Retinal pigment epithelial cell (primary cell): ENCODE results near the gene NXT2.

ENCODE experiments used
- DNase-seq: peaks from one replicate; pipeline ENCODE4 v3.0.0-alpha.2; 2010; ENCODE audit warnings: low read depth
- H3K4me3 ChIP-seq: 2 replicates; pipeline ENCODE4 v1.5.1; 2011; ENCODE audit warnings: mild to moderate bottlenecking, low read length, control low read depth, moderate library complexity
- TF ChIP-seq, protein P1 (sequence below): conservative IDR thresholded peaks from 2 replicates; pipeline ENCODE4 v1.5.1; 2011; ENCODE audit warnings: low read depth, low read length, control low read depth, inconsistent platforms

The NXT2 gene

DNA sequence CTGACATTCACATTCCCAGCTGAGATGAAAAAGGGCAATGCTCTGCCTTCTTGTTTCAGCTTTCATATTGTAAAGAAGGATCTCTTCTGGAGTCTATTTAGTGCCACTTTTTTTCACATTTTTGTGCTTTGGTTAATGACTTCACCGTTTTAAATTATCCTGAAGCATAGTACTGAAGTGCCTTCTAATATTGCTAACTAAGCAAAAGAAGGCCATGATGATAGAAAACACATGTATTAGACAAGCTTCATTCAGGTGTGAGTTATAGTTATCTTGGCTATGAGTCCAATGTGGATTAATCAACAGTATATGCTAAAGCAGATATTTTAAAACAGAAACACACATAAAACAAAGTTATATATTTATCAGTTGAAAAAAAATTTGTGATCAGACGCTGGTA, 40.4 kb downstream of the NXT2 start:
- no peak overlapping the region for H3K4me3 ChIP-seq
- no peak for DNase-seq

DNA sequence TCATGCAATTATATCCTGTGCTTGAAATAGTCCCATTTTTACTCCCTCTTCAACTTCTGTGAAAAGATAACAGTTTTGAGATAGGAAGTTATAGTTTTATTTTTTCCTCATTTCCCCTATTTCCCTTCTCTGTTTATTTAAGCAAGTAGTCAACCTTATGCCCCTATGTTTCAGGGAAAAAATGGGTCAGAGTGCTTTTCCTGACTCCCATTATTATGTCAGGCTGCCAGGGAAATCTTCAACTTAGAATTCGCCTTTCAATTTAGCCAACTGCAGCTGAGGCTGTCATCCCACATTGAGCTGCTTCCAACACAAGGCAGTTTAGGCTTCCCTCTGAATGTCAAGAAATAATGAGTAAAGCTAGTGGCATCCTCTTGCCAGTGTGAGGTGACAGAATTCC, 42.3 kb downstream of the NXT2 start:
- TF ChIP-seq, protein P1, sequence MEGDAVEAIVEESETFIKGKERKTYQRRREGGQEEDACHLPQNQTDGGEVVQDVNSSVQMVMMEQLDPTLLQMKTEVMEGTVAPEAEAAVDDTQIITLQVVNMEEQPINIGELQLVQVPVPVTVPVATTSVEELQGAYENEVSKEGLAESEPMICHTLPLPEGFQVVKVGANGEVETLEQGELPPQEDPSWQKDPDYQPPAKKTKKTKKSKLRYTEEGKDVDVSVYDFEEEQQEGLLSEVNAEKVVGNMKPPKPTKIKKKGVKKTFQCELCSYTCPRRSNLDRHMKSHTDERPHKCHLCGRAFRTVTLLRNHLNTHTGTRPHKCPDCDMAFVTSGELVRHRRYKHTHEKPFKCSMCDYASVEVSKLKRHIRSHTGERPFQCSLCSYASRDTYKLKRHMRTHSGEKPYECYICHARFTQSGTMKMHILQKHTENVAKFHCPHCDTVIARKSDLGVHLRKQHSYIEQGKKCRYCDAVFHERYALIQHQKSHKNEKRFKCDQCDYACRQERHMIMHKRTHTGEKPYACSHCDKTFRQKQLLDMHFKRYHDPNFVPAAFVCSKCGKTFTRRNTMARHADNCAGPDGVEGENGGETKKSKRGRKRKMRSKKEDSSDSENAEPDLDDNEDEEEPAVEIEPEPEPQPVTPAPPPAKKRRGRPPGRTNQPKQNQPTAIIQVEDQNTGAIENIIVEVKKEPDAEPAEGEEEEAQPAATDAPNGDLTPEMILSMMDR = no peak
- DNase-seq = no peak
- H3K4me3 ChIP-seq = no peak overlapping the region

More for the DNA sequence above, 40.4 kb downstream of the NXT2 start:
- TF ChIP-seq, protein P1 = no peak

DNA sequence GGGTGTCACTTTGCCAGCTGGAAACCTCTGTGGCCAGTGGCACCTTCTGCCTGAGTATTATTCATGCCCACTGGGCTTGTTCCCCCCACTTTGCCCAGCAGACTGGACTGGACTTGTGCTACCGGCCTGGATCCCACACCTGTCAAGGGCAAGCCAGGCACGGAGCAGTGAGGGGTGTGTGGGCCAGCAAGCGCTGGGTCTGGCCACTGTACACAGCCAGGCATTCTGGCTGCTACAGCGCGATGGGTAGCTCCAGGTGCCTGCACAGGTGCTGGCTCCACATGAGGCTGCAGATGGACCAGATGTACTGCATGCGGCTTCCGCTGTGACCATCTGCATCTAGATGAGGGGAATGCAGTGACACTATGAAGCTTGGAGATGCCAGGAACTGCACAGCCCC, 48.8 kb downstream of the NXT2 start:
- TF ChIP-seq, protein P1 = no peak
- no peak for DNase-seq

DNA sequence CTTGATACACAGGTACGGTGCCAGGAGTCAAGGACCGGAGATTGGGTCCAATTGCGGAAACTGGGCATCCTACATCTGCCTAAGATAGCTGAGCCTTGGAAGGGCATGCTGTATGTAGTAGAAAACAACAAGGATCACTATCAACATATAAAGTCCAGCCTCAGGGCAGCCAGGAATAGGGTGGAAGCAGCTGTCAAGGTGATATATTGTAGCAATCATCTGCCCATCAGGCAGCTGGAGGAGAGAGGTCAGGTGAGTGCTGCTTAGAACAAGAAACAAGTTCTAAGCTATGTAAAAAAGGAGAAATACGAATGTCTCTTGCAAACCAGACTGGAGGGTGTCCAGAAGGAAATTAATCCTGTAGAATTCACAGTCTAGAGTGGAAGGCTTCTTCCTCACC, 53.5 kb downstream of the NXT2 start:
- no peak overlapping the region for H3K4me3 ChIP-seq
- TF ChIP-seq, protein P1 = no peak
- no peak for DNase-seq

More for the DNA sequence above, 48.8 kb downstream of the NXT2 start:
- no peak overlapping the region for H3K4me3 ChIP-seq
